HG03060 (cell line): Measurements from ENCODE around the gene NAA40.

Experiments
- ATAC-seq: cut with Tn5 transposase; IDR thresholded peaks from one replicate; pipeline ENCODE4 v1.9.1; 2021; ENCODE audit warnings: low read depth, moderate number of reproducible peaks; ENCODE audit not compliant: unreplicated experiment

Gene NAA40

DNA sequence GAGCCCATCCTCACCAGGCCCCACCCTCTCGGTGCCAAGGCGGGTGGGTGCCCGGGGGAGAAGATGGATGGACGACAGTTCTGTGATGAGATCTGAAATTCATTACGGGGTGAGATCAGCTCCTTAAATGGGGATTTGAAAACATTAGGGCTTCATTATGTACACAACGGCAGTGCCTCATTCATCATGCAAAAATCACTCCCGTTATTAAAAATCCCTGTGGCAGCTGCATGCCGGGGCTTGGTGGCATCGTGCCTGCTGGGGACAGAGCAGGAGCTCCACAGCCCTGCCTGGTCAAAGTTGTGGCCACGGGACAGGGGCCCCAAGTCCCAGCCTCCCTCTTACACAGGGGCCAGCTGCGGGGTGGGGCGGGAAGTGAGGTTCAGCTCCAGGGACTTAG, 67.6 kb downstream of the NAA40 start:
- no peak for ATAC-seq
